DMS79 treated with DMSO at 0.1 percent for 48 hours (cell line): ENCODE measurements around the gene IRF2BP2.

Experiments
- DNase-seq: peaks from one replicate; lab custom pipeline; 2025; lab: John Stamatoyannopoulos, UW

IRF2BP2 gene

GRCh38 chr1:234612352-234613127 is 2.6 kb upstream of the IRF2BP2 start:
- DNase-seq, result peak; percentile 97

- peak; percentile 56 for DNase-seq
These were observed 1.9 kb upstream of the IRF2BP2 start for GRCh38 chr1:234611847-234612351.

- DNase-seq, result peak; percentile 85
These were observed 1.4 kb upstream of the IRF2BP2 start for GRCh38 chr1:234611225-234611846.

- DNase-seq, result peak; percentile 80
These were observed 767 bp upstream of the IRF2BP2 start for GRCh38 chr1:234610666-234611224.

- no peak for DNase-seq
These were observed 311 bp downstream of the IRF2BP2 start for GRCh38 chr1:234609691-234610042.

GRCh38 chr1:234608911-234609690 is 877 bp downstream of the IRF2BP2 start:
- DNase-seq, result no peak

- DNase-seq, result peak; percentile 72
These were observed 1.7 kb downstream of the IRF2BP2 start for GRCh38 chr1:234608025-234608910.

GRCh38 chr1:234607109-234608024 is 2.6 kb downstream of the IRF2BP2 start:
- peak; percentile 48 for DNase-seq

- no peak for DNase-seq
These were observed 3.2 kb downstream of the IRF2BP2 start for GRCh38 chr1:234606784-234607108.

GRCh38 chr1:234605983-234606783 is 3.8 kb downstream of the IRF2BP2 start:
- DNase-seq, result peak; percentile 53

- DNase-seq, result no peak
These were observed 4.5 kb downstream of the IRF2BP2 start for GRCh38 chr1:234605399-234605982.

GRCh38 chr1:234604495-234605398 is 5.2 kb downstream of the IRF2BP2 start:
- peak; percentile 28 for DNase-seq

GRCh38 chr1:234603221-234604204 is 6.5 kb downstream of the IRF2BP2 start:
- DNase-seq, result peak; percentile 56

GRCh38 chr1:234602334-234603220 is 7.4 kb downstream of the IRF2BP2 start:
- peak; percentile 33 for DNase-seq

GRCh38 chr1:234601301-234602017 is 8.5 kb downstream of the IRF2BP2 start:
- peak; percentile 15 for DNase-seq
